Measurements from ENCODE around the gene DAPP1. TPM values are rescaled to one million over a fixed set of nuclear protein-coding genes. Genes with fewer than 3 reads are reported as not detected.
"Not testable (repeated sequence)": the region's sequence is repeated elsewhere in the genome, so short reads cannot be mapped to it uniquely, and the experiment has no call there.

DAPP1 gene
- total RNA-seq, 1 donor from 2014 or later, result 29.5 TPM

GRCh38 chr4:99830051-99830450, 13.4 kb downstream of the DAPP1 start:
- Mint-ChIP-seq H3K36me3 (ENCODE audit: low read depth) (peaks cover 19% of the 10 kb centered on the region), H3K4me1 (peaks cover 35% of the 10 kb centered on the region)
- H3K27ac Mint-ChIP-seq; H3K9me3 Mint-ChIP-seq; intact Hi-C loops (cut with micrococcal nuclease); H3K4me3 Mint-ChIP-seq; DNase-seq; H3K27me3 Mint-ChIP-seq: not testable (repeated sequence)

GRCh38 chr4:99832321-99832720, 15.7 kb downstream of the DAPP1 start:
- peaks cover 28% of the 10 kb centered on the region for H3K36me3 Mint-ChIP-seq (ENCODE audit: low read depth)
- DNase-seq, result no peak
- intact Hi-C loops (cut with micrococcal nuclease), result no loop called here
- H3K27ac Mint-ChIP-seq, result no peak overlapping the region
- no peak overlapping the region for H3K4me3 Mint-ChIP-seq
- H3K9me3 Mint-ChIP-seq, result no peaks in the 10 kb centered on the region
- no peaks in the 10 kb centered on the region for H3K27me3 Mint-ChIP-seq
- H3K4me1 Mint-ChIP-seq, result peaks cover 27% of the 10 kb centered on the region

GRCh38 chr4:99832758-99833157, 16.1 kb downstream of the DAPP1 start:
- DNase-seq, result no peak
- intact Hi-C loops (cut with micrococcal nuclease), result no loop called here
- H3K27ac Mint-ChIP-seq, result no peak overlapping the region
- peaks cover 22% of the 10 kb centered on the region for H3K4me1 Mint-ChIP-seq
- H3K9me3 Mint-ChIP-seq, result no peaks in the 10 kb centered on the region
- H3K36me3 Mint-ChIP-seq (ENCODE audit: low read depth), result peaks cover 28% of the 10 kb centered on the region
- H3K4me3 Mint-ChIP-seq, result no peak overlapping the region
- H3K27me3 Mint-ChIP-seq, result no peaks in the 10 kb centered on the region

- H3K36me3 Mint-ChIP-seq (ENCODE audit: low read depth), result peaks cover 32% of the 10 kb centered on the region
- intact Hi-C loops (cut with micrococcal nuclease), result no loop called here
Observed at GRCh38 chr4:99833756-99834155, 17.1 kb downstream of the DAPP1 start.

GRCh38 chr4:99834569-99834968, 17.9 kb downstream of the DAPP1 start:
- Mint-ChIP-seq H3K27me3 (no peaks in the 10 kb centered on the region), H3K27ac (no peak overlapping the region), H3K36me3 (ENCODE audit: low read depth) (peaks cover 38% of the 10 kb centered on the region), H3K4me1 (peaks cover 21% of the 10 kb centered on the region), H3K4me3 (no peak overlapping the region), H3K9me3 (no peaks in the 10 kb centered on the region)
- no peak for DNase-seq
- intact Hi-C loops (cut with micrococcal nuclease), result no loop called here

More at GRCh38 chr4:99833756-99834155, 17.1 kb downstream of the DAPP1 start:
- no peak overlapping the region for H3K27ac Mint-ChIP-seq
- H3K4me3 Mint-ChIP-seq, result no peak overlapping the region
- no peaks in the 10 kb centered on the region for H3K27me3 Mint-ChIP-seq
- H3K9me3 Mint-ChIP-seq, result no peaks in the 10 kb centered on the region
- peaks cover 19% of the 10 kb centered on the region for H3K4me1 Mint-ChIP-seq
- no peak for DNase-seq

- Mint-ChIP-seq H3K4me1 (peaks cover 21% of the 10 kb centered on the region), H3K27ac (no peak overlapping the region), H3K36me3 (ENCODE audit: low read depth) (peaks cover 41% of the 10 kb centered on the region), H3K9me3 (no peaks in the 10 kb centered on the region), H3K4me3 (no peak overlapping the region), H3K27me3 (no peaks in the 10 kb centered on the region)
- DNase-seq, result no peak
- intact Hi-C loops (cut with micrococcal nuclease), result no loop called here
Observed at GRCh38 chr4:99835942-99836341, 19.3 kb downstream of the DAPP1 start.

GRCh38 chr4:99838927-99839326, 22.3 kb downstream of the DAPP1 start:
- no peaks in the 10 kb centered on the region for H3K27me3 Mint-ChIP-seq
- peaks cover 68% of the 10 kb centered on the region for H3K36me3 Mint-ChIP-seq (ENCODE audit: low read depth)
- no peak for DNase-seq
- peaks cover 32% of the 10 kb centered on the region for H3K4me1 Mint-ChIP-seq
- peaks cover 3% of the 10 kb centered on the region for H3K9me3 Mint-ChIP-seq
- H3K27ac Mint-ChIP-seq, result no peak overlapping the region
- no peak overlapping the region for H3K4me3 Mint-ChIP-seq
- intact Hi-C loops (cut with micrococcal nuclease), result no loop called here

GRCh38 chr4:99841129-99841528, 24.5 kb downstream of the DAPP1 start:
- DNase-seq, result no peak
- Mint-ChIP-seq H3K9me3 (peaks cover 3% of the 10 kb centered on the region), H3K27me3 (no peaks in the 10 kb centered on the region), H3K27ac (peak overlapping the region; percentile 74), H3K36me3 (ENCODE audit: low read depth) (peaks cover 63% of the 10 kb centered on the region), H3K4me1 (peaks cover 43% of the 10 kb centered on the region), H3K4me3 (no peak overlapping the region)
- intact Hi-C loops (cut with micrococcal nuclease), result loop anchor here (10.0 kb wide), 1 partner anchor 1356 kb away; no protein-coding TSS in a partner anchor

GRCh38 chr4:99843413-99843812, 26.8 kb downstream of the DAPP1 start:
- intact Hi-C loops (cut with micrococcal nuclease), result loop anchor here (10.0 kb wide), 1 partner anchor 1359 kb away; no protein-coding TSS in a partner anchor
- Mint-ChIP-seq H3K27ac (peak overlapping the region; percentile 57), H3K4me3 (no peak overlapping the region), H3K36me3 (ENCODE audit: low read depth) (peaks cover 55% of the 10 kb centered on the region), H3K27me3 (no peaks in the 10 kb centered on the region), H3K4me1 (peaks cover 56% of the 10 kb centered on the region), H3K9me3 (peaks cover 3% of the 10 kb centered on the region)
- DNase-seq, result no peak

GRCh38 chr4:99844048-99844447, 27.4 kb downstream of the DAPP1 start:
- Mint-ChIP-seq H3K36me3 (ENCODE audit: low read depth) (peaks cover 52% of the 10 kb centered on the region), H3K9me3 (peaks cover 3% of the 10 kb centered on the region), H3K4me1 (peaks cover 56% of the 10 kb centered on the region), H3K27ac (no peak overlapping the region), H3K27me3 (no peaks in the 10 kb centered on the region), H3K4me3 (no peak overlapping the region)
- peak; percentile 53 for DNase-seq
- intact Hi-C loops (cut with micrococcal nuclease), result loop anchor here (10.0 kb wide), 1 partner anchor 1359 kb away; no protein-coding TSS in a partner anchor

GRCh38 chr4:99845179-99845578, 28.6 kb downstream of the DAPP1 start:
- Mint-ChIP-seq H3K27me3 (no peaks in the 10 kb centered on the region), H3K36me3 (ENCODE audit: low read depth) (peaks cover 52% of the 10 kb centered on the region), H3K4me3 (peak overlapping the region; percentile 21), H3K4me1 (peaks cover 65% of the 10 kb centered on the region), H3K27ac (peak overlapping the region; percentile 86), H3K9me3 (peaks cover 3% of the 10 kb centered on the region)
- DNase-seq, result peak; percentile 57
- intact Hi-C loops (cut with micrococcal nuclease), result loop anchor here (5.0 to 10.0 kb wide), 6 partner anchors 338 to 1360 kb away; no protein-coding TSS in a partner anchor

GRCh38 chr4:99845708-99846469, 29.3 kb downstream of the DAPP1 start:
- Mint-ChIP-seq H3K4me1 (peaks cover 66% of the 10 kb centered on the region), H3K4me3 (peak overlapping the region; percentile 59), H3K27ac (peak overlapping the region; percentile 86), H3K27me3 (no peaks in the 10 kb centered on the region), H3K9me3 (peaks cover 3% of the 10 kb centered on the region), H3K36me3 (ENCODE audit: low read depth) (peaks cover 50% of the 10 kb centered on the region)
- DNase-seq, result peak; percentile 67
- intact Hi-C loops (cut with micrococcal nuclease), result loop anchor here (2.0 to 10.0 kb wide), 8 partner anchors 15 to 1361 kb away; partner anchors contain the start of gene LAMTOR3

GRCh38 chr4:99846891-99847290, 30.3 kb downstream of the DAPP1 start:
- DNase-seq, result peak; percentile 50
- Mint-ChIP-seq H3K27ac (peak overlapping the region; percentile 92), H3K4me1 (peaks cover 64% of the 10 kb centered on the region), H3K27me3 (no peaks in the 10 kb centered on the region), H3K36me3 (ENCODE audit: low read depth) (peaks cover 41% of the 10 kb centered on the region), H3K9me3 (peaks cover under 1% of the 10 kb centered on the region), H3K4me3 (peak overlapping the region; percentile 69)
- intact Hi-C loops (cut with micrococcal nuclease), result loop anchor here (1.0 to 10.0 kb wide), 10 partner anchors 9 to 1362 kb away; partner anchors contain the start of genes DAPP1 and LAMTOR3

GRCh38 chr4:99847362-99847976, 30.8 kb downstream of the DAPP1 start:
- Mint-ChIP-seq H3K4me1 (peaks cover 67% of the 10 kb centered on the region), H3K4me3 (peak overlapping the region; percentile 58), H3K36me3 (ENCODE audit: low read depth) (peaks cover 37% of the 10 kb centered on the region), H3K27ac (peak overlapping the region; percentile 92), H3K9me3 (no peaks in the 10 kb centered on the region), H3K27me3 (no peaks in the 10 kb centered on the region)
- DNase-seq, result peak; percentile 84
- intact Hi-C loops (cut with micrococcal nuclease), result loop anchor here (1.0 to 10.0 kb wide), 10 partner anchors 9 to 1363 kb away; partner anchors contain the start of genes DAPP1 and LAMTOR3

Data from activated CD4-positive, alpha-beta T cell treated with anti-CD3 and anti-CD28 coated beads, Interleukin-2, amount 10 ng/mL, durations not matched to agents 24 days and 14 days (primary cell).